HG03060 (cell line): ENCODE measurements around the gene GPATCH2.
A peak's percentile ranks its signal among the peaks of the same experiment; 100 is the strongest.

ENCODE experiments used
- ATAC-seq: cut with Tn5 transposase; IDR thresholded peaks from one replicate; pipeline ENCODE4 v1.9.1; 2021; ENCODE audit warnings: low read depth, moderate number of reproducible peaks; ENCODE audit not compliant: unreplicated experiment

GPATCH2 gene

GRCh38 chr1:217630711-217631591 lies at the start of gene GPATCH2, which contains the start of gene SPATA17:
Gene GPATCH2 (minus strand): TSS chr1:217631090. CDS start chr1:217630971, 119 bp downstream.
Gene SPATA17 (plus strand): TSS chr1:217631344. CDS start chr1:217631379, 35 bp downstream.
- peak; percentile 91 for ATAC-seq

GRCh38 chr1:217674028-217674729 lies 43.3 kb upstream of the GPATCH2 start:
- ATAC-seq = no peak

GRCh38 chr1:217673387-217673786 lies 42.5 kb upstream of the GPATCH2 start:
- no peak for ATAC-seq

GRCh38 chr1:217668351-217668940 lies 37.6 kb upstream of the GPATCH2 start:
- no peak for ATAC-seq

- ATAC-seq = no peak
Observed at GRCh38 chr1:217661407-217661806, 30.5 kb upstream of the GPATCH2 start.

GRCh38 chr1:217660353-217661062 lies 29.6 kb upstream of the GPATCH2 start:
- no peak for ATAC-seq

- ATAC-seq = no peak
Observed at GRCh38 chr1:217650674-217651073, 19.8 kb upstream of the GPATCH2 start.

- no peak for ATAC-seq
Observed at GRCh38 chr1:217647791-217648190, 16.9 kb upstream of the GPATCH2 start.

GRCh38 chr1:217642455-217642854 lies 11.6 kb upstream of the GPATCH2 start:
- ATAC-seq = no peak

GRCh38 chr1:217627431-217627830 lies 3.5 kb downstream of the GPATCH2 start:
- ATAC-seq = no peak

GRCh38 chr1:217626321-217626720 lies 4.6 kb downstream of the GPATCH2 start:
- no peak for ATAC-seq

- no peak for ATAC-seq
Observed at GRCh38 chr1:217622042-217622441, 8.8 kb downstream of the GPATCH2 start.

GRCh38 chr1:217620814-217621213 lies 10.1 kb downstream of the GPATCH2 start:
- ATAC-seq = peak; percentile 100

- no peak for ATAC-seq
Observed at GRCh38 chr1:217617126-217617525, 13.8 kb downstream of the GPATCH2 start.

GRCh38 chr1:217614200-217614712 lies 16.6 kb downstream of the GPATCH2 start:
- ATAC-seq = no peak

- ATAC-seq = no peak
Observed at GRCh38 chr1:217605390-217605789, 25.5 kb downstream of the GPATCH2 start.

GRCh38 chr1:217602380-217602779 lies 28.5 kb downstream of the GPATCH2 start:
- no peak for ATAC-seq

GRCh38 chr1:217599154-217599553 lies 31.7 kb downstream of the GPATCH2 start:
- no peak for ATAC-seq

- no peak for ATAC-seq
Observed at GRCh38 chr1:217590598-217590997, 40.3 kb downstream of the GPATCH2 start.

- ATAC-seq = no peak
Observed at GRCh38 chr1:217586586-217586985, 44.3 kb downstream of the GPATCH2 start.
